GM21390 (cell line): ENCODE measurements around the gene MTX1.

Experiments used
- ATAC-seq: cut with Tn5 transposase; IDR thresholded peaks from one replicate; pipeline ENCODE4 v1.9.1; 2021; ENCODE audit not compliant: unreplicated experiment

The MTX1 gene

GRCh38 chr1:155255243-155256007 is 46.9 kb downstream of the MTX1 start, which contains the start of gene ENTREP3:
Gene ENTREP3, minus strand, starts transcription at chr1:155255483. Its CDS starts 606 bp downstream, at chr1:155254877.
- peak; percentile 48 for ATAC-seq

- no peak for ATAC-seq
Measured at GRCh38 chr1:155256058-155256852, 47.8 kb downstream of the MTX1 start.

GRCh38 chr1:155260276-155260675 is 51.8 kb downstream of the MTX1 start:
- no peak for ATAC-seq

- ATAC-seq, result peak; percentile 15
Measured at GRCh38 chr1:155261493-155261851, 53.0 kb downstream of the MTX1 start.

GRCh38 chr1:155261852-155262673 is 53.6 kb downstream of the MTX1 start, which contains the start of gene SCAMP3:
Gene SCAMP3, minus strand, starts transcription at chr1:155262360. Its CDS starts 209 bp downstream, at chr1:155262151.
- ATAC-seq, result peak; percentile 84

GRCh38 chr1:155263067-155263466 is 54.6 kb downstream of the MTX1 start:
- no peak for ATAC-seq
